Endometrial microvascular endothelial cells (primary cell): ENCODE data around the gene SERPINB4. TPM values are rescaled to one million over a fixed set of nuclear protein-coding genes. Genes with fewer than 3 reads are reported as not detected.
"Not testable (repeated sequence)": the region's sequence is repeated elsewhere in the genome, so short reads cannot be mapped to it uniquely, and the experiment has no call there.

Source experiments
- in situ Hi-C: cut with HindIII; loops from 2 replicates; pipeline ENCODE4 v1.10.0; 2017; ENCODE audit warnings: low sequenced_read_pairs, low pct_unique_long_range_greater_than_20kb; ENCODE audit errors: inconsistent ontology term
- total RNA-seq: library from RNA; depleted of rRNA; stranded (reverse); fragments of >200 nt; gene quantifications from one replicate; pipeline ENCODE4 v1.2.3, GENCODE V29; 2015; ENCODE audit errors: inconsistent ontology term

Gene SERPINB4
- total RNA-seq, 1 donor from 2014 or later = not detected

- in situ Hi-C loops = not testable (repeated sequence)
Measured at GRCh38 chr18:63641157-63641680, 2.8 kb downstream of the SERPINB4 start.

- in situ Hi-C loops = no loop called here
Measured at GRCh38 chr18:63637703-63638102, 6.4 kb downstream of the SERPINB4 start.

GRCh38 chr18:63627819-63628218, 16.2 kb downstream of the SERPINB4 start:
- in situ Hi-C loops = no loop called here

GRCh38 chr18:63626431-63626830, 17.6 kb downstream of the SERPINB4 start:
- in situ Hi-C loops = no loop called here

GRCh38 chr18:63624863-63625262, 19.2 kb downstream of the SERPINB4 start:
- in situ Hi-C loops = no loop called here

GRCh38 chr18:63619661-63620060, 24.4 kb downstream of the SERPINB4 start:
- in situ Hi-C loops = no loop called here

GRCh38 chr18:63617915-63618234, 26.2 kb downstream of the SERPINB4 start:
- in situ Hi-C loops = no loop called here

GRCh38 chr18:63617049-63617914, 26.8 kb downstream of the SERPINB4 start:
- in situ Hi-C loops = no loop called here

GRCh38 chr18:63613420-63613819, 30.6 kb downstream of the SERPINB4 start:
- in situ Hi-C loops = no loop called here

- in situ Hi-C loops = no loop called here
Measured at GRCh38 chr18:63606526-63606925, 37.5 kb downstream of the SERPINB4 start.

GRCh38 chr18:63604791-63605567, 39.1 kb downstream of the SERPINB4 start:
- in situ Hi-C loops = no loop called here

- in situ Hi-C loops = no loop called here
Measured at GRCh38 chr18:63603772-63604171, 40.3 kb downstream of the SERPINB4 start.

- in situ Hi-C loops = no loop called here
Measured at GRCh38 chr18:63603355-63603754, 40.7 kb downstream of the SERPINB4 start.

- in situ Hi-C loops = no loop called here
Measured at GRCh38 chr18:63596964-63597363, 47.1 kb downstream of the SERPINB4 start.

GRCh38 chr18:63592471-63592870, 51.6 kb downstream of the SERPINB4 start:
- in situ Hi-C loops = no loop called here

GRCh38 chr18:63591725-63592124, 52.3 kb downstream of the SERPINB4 start:
- in situ Hi-C loops = no loop called here

- in situ Hi-C loops = no loop called here
Measured at GRCh38 chr18:63590966-63591695, 52.9 kb downstream of the SERPINB4 start.

- in situ Hi-C loops = no loop called here
Measured at GRCh38 chr18:63590373-63590772, 53.7 kb downstream of the SERPINB4 start.

- in situ Hi-C loops = no loop called here
Measured at GRCh38 chr18:63588909-63589308, 55.1 kb downstream of the SERPINB4 start.
